Prostate gland (tissue), 2 donors: Measurements from ENCODE around the gene SLC25A48.

ENCODE experiments used
- POLR2A ChIP-seq: fragments of 450-650 bp; IDR thresholded peaks from one replicate; pipeline ENCODE4 v1.6.1; 2016; ENCODE audit warnings: antibody characterized with exemption, mild to moderate bottlenecking
- POLR2AphosphoS5 ChIP-seq: sonication (generic); formaldehyde crosslinking; IDR thresholded peaks from one replicate; pipeline ENCODE4 v1.6.1; 2017; ENCODE audit warnings: antibody characterized with exemption
- TF ChIP-seq, protein P1 (sequence below), 4 experiments: fragments of 200-600 bp in 2 of 4; fragments of 450-650 bp in 2 of 4; sonication (generic) in 2 of 4; IDR thresholded peaks; 1 replicate in 3 of 4; 2 replicates in 1 of 4; pipeline ENCODE4 v1.5.1; 2016 to 2019; ENCODE audit warnings: antibody characterized with exemption in 4 of 4, mild to moderate bottlenecking in 2 of 4, moderate library complexity in 2 of 4

DNA sequence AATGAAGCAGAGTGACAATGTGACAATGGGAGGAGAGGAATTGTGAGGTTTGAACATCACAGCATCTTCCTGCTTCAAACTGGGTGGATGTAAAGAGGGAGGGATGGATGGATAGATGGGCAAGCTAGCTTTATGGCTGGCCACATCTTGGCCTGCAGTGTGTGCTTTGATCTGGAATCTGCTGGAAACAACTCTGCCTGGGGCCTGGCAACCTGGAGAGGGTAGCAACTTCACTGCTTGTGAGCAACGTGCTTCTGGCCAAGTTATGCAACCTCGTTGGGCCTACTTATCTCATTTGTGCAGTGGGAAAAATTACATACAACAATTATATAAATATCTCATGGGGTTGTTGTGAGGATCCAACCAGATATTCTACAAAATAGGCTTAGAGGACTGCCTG, 55.8 kb downstream of the SLC25A48 start:
- TF ChIP-seq, protein P1, sequence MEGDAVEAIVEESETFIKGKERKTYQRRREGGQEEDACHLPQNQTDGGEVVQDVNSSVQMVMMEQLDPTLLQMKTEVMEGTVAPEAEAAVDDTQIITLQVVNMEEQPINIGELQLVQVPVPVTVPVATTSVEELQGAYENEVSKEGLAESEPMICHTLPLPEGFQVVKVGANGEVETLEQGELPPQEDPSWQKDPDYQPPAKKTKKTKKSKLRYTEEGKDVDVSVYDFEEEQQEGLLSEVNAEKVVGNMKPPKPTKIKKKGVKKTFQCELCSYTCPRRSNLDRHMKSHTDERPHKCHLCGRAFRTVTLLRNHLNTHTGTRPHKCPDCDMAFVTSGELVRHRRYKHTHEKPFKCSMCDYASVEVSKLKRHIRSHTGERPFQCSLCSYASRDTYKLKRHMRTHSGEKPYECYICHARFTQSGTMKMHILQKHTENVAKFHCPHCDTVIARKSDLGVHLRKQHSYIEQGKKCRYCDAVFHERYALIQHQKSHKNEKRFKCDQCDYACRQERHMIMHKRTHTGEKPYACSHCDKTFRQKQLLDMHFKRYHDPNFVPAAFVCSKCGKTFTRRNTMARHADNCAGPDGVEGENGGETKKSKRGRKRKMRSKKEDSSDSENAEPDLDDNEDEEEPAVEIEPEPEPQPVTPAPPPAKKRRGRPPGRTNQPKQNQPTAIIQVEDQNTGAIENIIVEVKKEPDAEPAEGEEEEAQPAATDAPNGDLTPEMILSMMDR (IDR thresholded peaks at IDR 0.05), result no peak
- TF ChIP-seq POLR2AphosphoS5 (no peak), POLR2A (no peak)
